C4-2B (cell line): ENCODE results near the gene OR2D2.
"Not testable (repeated sequence)": the region's sequence is repeated elsewhere in the genome, so short reads cannot be mapped to it uniquely, and the experiment has no call there.

Experiments
- H3K27ac ChIP-seq: fragments of 450-650 bp; 2 replicates; pipeline ENCODE4 v1.5.1; 2017
- CTCF ChIP-seq: fragments of 450-650 bp; conservative IDR thresholded peaks from 2 replicates; pipeline ENCODE4 v1.5.1; 2017; ENCODE audit warnings: mild to moderate bottlenecking
- ZFX ChIP-seq: fragments of 450-650 bp; IDR thresholded peaks from 2 replicates; pipeline ENCODE4 v1.6.1; 2017

OR2D2 gene

GRCh38 chr11:6876914-6877313 is 15.4 kb downstream of the OR2D2 start:
- no peak for TF ChIP-seq CTCF
- no peak overlapping the region for H3K27ac ChIP-seq

GRCh38 chr11:6876325-6876724 is 16.0 kb downstream of the OR2D2 start, which contains the start of gene OR10A4:
OR10A4 (plus strand) TSS chr11:6876625; CDS start chr11:6876648, 23 bp downstream.
- TF ChIP-seq CTCF (no peak), ZFX (no peak)
- no peak within 1 kb of the TSS for H3K27ac ChIP-seq

GRCh38 chr11:6875761-6876160 is 16.5 kb downstream of the OR2D2 start:
- H3K27ac ChIP-seq = no peak overlapping the region
- TF ChIP-seq ZFX = no peak

GRCh38 chr11:6871278-6871677 is 21.0 kb downstream of the OR2D2 start:
- TF ChIP-seq ZFX (no peak), CTCF (no peak)
- no peak overlapping the region for H3K27ac ChIP-seq

GRCh38 chr11:6864438-6864837 is 27.9 kb downstream of the OR2D2 start:
- no peak for TF ChIP-seq ZFX
- no peak for TF ChIP-seq CTCF
- H3K27ac ChIP-seq = no peak overlapping the region

GRCh38 chr11:6862961-6863360 is 29.3 kb downstream of the OR2D2 start, which contains the start of gene OR10A2:
OR10A2 (plus strand) TSS chr11:6863057; CDS start chr11:6869755, 6,698 bp downstream.
- TF ChIP-seq ZFX (no peak), CTCF (no peak)
- no peak within 1 kb of the TSS for H3K27ac ChIP-seq

GRCh38 chr11:6856871-6857270 is 35.4 kb downstream of the OR2D2 start:
- TF ChIP-seq CTCF = no peak
- no peak for TF ChIP-seq ZFX
- no peak overlapping the region for H3K27ac ChIP-seq

GRCh38 chr11:6855971-6856541 is 36.2 kb downstream of the OR2D2 start:
- TF ChIP-seq ZFX (no peak), CTCF (no peak)
- H3K27ac ChIP-seq = no peak overlapping the region

GRCh38 chr11:6854801-6855200 is 37.5 kb downstream of the OR2D2 start:
- H3K27ac ChIP-seq = not testable (repeated sequence)
